ENCODE data around the gene RAB27B.
"Not testable (repeated sequence)": the region's sequence is repeated elsewhere in the genome, so short reads cannot be mapped to it uniquely, and the experiment has no call there.

The RAB27B gene, protein sequence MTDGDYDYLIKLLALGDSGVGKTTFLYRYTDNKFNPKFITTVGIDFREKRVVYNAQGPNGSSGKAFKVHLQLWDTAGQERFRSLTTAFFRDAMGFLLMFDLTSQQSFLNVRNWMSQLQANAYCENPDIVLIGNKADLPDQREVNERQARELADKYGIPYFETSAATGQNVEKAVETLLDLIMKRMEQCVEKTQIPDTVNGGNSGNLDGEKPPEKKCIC
- total RNA-seq: 0.39 to 9.2 (median 3.5) reads per million in 3 experiments

DNA sequence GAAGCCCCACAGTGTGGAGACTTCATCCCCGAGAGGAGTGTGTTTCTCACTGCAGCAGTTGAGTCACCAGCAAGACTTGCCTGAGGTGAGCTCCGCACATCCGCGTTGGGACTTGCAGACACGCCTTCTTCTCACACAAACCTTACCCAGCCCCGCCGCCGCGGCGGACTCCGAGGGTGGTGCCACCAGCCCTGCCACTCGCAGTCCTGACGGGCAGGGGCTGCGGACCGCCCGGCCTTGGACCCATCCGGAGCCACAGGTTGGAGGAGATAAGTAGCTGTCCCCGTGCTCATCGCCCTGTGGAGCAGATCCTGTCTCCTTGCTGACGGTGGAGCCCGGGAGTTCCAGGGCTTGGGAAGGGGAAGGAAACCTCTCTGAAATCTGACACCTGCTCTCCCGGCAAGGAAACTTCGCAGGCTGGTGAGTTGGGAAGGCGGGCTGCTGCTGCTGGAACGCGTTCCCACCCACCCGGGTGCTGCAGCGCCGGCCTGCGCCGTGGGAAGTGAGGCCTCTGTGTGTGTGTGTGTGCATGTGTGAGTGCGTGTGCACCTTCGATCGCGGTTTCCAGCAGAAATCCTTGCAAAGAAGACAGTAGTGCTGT is at the start of gene RAB27B:
Gene RAB27B (plus strand): TSS at position 197 of the 601 bp plus-strand sequence. CDS start 49,109 bp downstream, outside the sequence.
- DNase-seq: peak; percentile 53

DNA sequence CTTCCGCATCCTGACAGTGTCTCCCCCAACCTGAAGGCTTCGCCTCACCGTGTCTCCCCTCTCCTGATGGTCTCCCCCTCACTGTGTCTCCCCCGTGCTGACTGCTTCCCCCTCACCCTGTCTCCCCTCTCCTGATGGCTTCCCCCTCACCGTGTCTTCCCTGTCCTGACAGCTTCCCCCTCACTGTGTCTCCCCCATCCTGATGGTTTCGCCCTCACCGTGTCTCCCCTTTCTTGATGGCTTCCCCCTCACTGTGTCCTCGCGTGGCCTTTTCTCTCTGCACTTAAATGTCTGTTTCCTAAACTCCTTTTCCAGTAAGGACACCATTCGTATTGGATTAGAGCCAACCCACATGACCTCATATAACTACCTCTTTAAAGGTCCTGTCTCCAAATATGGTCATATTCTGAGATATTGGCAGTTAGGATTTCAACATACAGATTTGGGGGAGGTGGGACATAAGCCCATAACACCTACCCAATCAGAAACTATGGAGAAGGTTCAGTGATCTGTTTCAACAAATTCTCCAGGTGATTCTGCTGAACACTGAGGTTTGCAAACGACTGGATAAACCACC is 47.9 kb upstream of the RAB27B start:
- no peak for DNase-seq

DNA sequence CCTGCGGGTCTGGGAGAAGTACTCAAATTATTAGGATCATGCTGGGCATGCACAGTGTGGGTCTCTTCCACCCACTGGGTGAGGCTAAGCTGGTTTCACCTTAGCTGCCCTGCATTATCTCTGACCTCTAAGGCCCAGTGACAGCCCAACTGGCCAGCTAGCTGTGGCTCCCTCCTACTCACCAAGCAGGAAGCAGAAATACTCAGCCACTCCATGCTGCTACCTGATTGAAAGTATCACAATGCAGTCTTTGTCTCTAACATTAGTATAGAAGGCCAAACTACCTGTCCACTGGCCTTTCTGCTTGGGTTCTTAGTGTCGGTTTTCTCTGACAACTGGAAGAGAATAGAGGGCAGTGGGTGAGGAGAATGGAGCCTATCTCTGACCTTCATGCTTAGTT is 47.3 kb upstream of the RAB27B start:
- DNase-seq: no peak

DNA sequence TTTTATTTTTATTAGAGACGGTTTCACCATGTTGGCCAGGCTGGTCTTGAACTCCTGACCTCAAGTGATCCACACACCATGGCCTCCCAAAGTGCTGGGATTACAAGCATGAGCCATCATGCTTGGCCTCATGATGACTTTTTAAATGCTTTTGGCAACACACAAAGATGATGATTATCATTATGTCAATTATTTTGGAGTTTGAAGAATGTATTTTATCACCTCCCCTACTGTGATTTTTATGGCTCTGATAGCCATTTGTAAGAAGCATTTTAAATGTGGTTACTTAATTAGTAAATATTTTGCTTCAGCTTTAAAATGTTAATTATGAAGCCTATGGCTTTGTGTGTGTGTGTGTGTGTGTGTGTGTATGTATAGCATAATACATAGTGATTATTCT is 45.1 kb upstream of the RAB27B start:
- DNase-seq: no peak

GRCh38 chr18:54786206-54786605 is 42.1 kb upstream of the RAB27B start:
- DNase-seq: no peak

- DNase-seq: no peak
Measured at GRCh38 chr18:54787121-54787520, 41.2 kb upstream of the RAB27B start.

DNA sequence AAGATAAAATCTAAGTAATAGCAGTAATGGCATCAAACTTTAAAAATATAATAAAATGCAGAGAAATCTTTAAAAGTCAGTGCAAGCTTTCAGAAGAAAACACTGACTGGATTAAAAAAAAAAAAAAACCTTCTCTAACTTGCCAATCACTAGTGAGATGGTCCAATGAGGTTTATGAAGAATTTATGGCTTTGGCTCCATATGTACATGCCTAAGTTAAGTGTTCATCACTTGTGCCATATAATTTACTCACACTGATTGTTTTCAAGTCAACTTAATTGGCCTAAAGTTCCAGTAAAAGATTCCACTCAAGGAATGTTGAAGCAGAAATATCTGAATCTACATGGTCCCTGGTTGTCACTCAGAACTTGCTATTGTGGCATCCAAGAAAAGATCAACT is 40.7 kb upstream of the RAB27B start:
- no peak for DNase-seq

- DNase-seq: no peak
Measured at GRCh38 chr18:54790109-54790508, 38.2 kb upstream of the RAB27B start.

- no peak for DNase-seq
Measured at GRCh38 chr18:54791657-54792056, 36.6 kb upstream of the RAB27B start.

GRCh38 chr18:54792079-54792478 is 36.2 kb upstream of the RAB27B start:
- no peak for DNase-seq

DNA sequence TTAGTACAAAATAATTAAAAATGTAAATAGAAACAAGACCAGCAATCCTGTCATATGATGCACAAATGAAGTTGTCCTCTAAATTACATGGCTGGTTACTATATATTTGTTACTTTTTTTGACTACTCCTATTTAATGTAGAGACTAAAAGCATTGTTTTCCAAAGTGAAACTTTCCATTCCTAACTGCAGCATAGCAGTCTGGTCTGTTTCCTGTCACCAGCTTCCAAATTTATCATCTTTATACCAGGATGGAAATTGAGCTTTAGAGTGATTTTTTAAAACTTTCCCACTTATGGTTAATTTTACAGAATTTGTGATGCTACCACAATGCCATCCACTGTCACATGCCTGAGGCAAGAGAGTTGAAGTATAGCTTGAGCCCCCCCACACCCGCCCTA is 33.5 kb upstream of the RAB27B start:
- no peak for DNase-seq

DNA sequence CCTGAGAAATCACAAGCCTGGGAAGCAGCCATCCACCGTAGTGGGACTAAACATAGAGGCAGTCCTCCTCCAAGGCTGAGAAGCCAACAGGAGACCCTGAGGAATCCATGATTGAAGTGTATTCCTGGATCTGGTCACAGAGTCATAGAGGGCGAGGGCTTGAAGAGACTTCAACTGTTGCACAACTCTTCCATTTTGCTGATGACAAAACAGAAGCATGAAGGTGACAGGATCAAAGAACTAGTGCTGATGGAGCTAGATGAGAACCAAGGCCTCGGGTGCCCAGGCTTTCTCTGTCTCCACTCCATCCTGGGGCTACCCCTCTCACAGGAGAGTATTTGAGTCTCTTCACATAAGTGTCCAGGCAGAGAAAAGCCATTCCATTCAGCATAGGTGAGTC is 30.1 kb upstream of the RAB27B start:
- no peak for DNase-seq

- DNase-seq: no peak
Measured at GRCh38 chr18:54801374-54801773, 26.9 kb upstream of the RAB27B start.

- no peak for DNase-seq
Measured at GRCh38 chr18:54802178-54802577, 26.1 kb upstream of the RAB27B start.

GRCh38 chr18:54802686-54803395 is 25.4 kb upstream of the RAB27B start:
- no peak for DNase-seq

- no peak for DNase-seq
Measured at GRCh38 chr18:54805571-54806334, 22.5 kb upstream of the RAB27B start.

DNA sequence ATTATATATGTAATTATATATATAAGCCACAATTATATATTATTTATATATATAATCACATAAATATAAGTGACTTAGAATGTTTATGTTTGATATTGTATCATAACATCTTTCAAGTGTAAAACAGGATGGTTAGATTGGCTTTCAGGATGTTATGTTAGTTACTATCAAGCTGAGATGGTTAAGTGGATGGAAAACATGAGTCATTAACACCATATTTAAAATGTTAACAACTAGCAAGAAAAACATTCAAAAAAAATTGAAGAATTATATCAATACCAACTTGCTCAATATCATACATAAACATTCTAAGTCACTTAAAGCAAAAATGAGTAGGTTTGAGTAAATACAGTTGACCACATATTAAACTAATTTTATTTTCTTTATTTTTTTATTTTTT is 21.8 kb upstream of the RAB27B start:
- DNase-seq: no peak

GRCh38 chr18:54807303-54807702 is 21.0 kb upstream of the RAB27B start:
- no peak for DNase-seq

GRCh38 chr18:54810662-54811061 is 17.6 kb upstream of the RAB27B start:
- DNase-seq: not testable (repeated sequence)

- DNase-seq: no peak
Measured at GRCh38 chr18:54812885-54813284, 15.4 kb upstream of the RAB27B start.

GRCh38 chr18:54813305-54813704 is 15.0 kb upstream of the RAB27B start:
- DNase-seq: no peak

- DNase-seq: no peak
Measured at GRCh38 chr18:54813977-54814565, 14.2 kb upstream of the RAB27B start.

DNA sequence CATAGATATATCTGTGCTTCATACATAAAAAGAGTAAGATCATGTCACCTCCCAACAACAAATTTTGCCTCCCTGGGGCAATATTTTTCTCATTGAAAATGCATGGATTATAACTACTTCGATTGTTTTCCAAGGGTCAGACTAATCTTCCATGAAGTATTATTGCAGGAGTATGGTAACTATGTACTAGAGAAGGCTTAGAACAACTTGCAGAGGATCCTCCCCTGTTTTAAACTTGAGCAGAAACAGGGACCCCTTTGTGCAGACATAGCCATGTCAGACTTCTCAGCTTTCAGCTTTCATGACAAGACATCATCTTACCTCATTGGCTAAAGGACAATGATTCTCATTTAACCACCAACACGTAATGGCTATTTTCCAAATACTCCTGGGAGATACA is 13.2 kb upstream of the RAB27B start:
- DNase-seq: no peak

Measured in central memory CD4-positive, alpha-beta T cell (primary cell).